B cell (primary cell): ENCODE measurements around the gene MSH5. TPM values are rescaled to one million over a fixed set of nuclear protein-coding genes. Genes with fewer than 3 reads are reported as not detected.
A peak's percentile ranks its signal among the peaks of the same experiment; 100 is the strongest.

ENCODE experiments used
- ATAC-seq: fragments of 200-7000 bp; cut with Tn5 transposase; one replicate; pipeline ENCODE4 v1.10.0; 2021; ENCODE audit warnings: low read depth, mild to moderate bottlenecking, moderate number of reproducible peaks, moderate library complexity
- CTCF ChIA-PET: fragments of 350-600 bp; sonication (Branson Sonifier 250); formaldehyde crosslinking; loops from one replicate; lab custom pipeline; 2021; ENCODE audit warnings: antibody characterized with exemption, inconsistent platforms; lab: Charles Lee
- POLR2A ChIA-PET: fragments of 350-600 bp; sonication (Branson Sonifier 250); formaldehyde crosslinking; loops from one replicate; lab custom pipeline; 2021; ENCODE audit warnings: antibody characterized with exemption; lab: Charles Lee
- DNase-seq: peaks from one replicate; pipeline ENCODE4 v3.0.0; 2013
- H2AFZ ChIP-seq: 2 replicates; pipeline ENCODE4 v1.6.1; 2012; ENCODE audit warnings: mild to moderate bottlenecking, low read depth, low read length; ENCODE audit not compliant: insufficient read depth, poor library complexity, severe bottlenecking
- H3K27ac ChIP-seq, 2 donors: 1 replicate in 1 of 2; 2 replicates in 1 of 2; pipeline ENCODE4 v1.5.1; 2012 to 2013; ENCODE audit warnings: low read length in 2 of 2, mild to moderate bottlenecking in 2 of 2, moderate library complexity in 1 of 2
- H3K27me3 ChIP-seq, 4 experiments: fragments of 200-600 bp in 1 of 4; sonication (generic) in 1 of 4; replicated peaks in 1 of 4; 1 replicate in 2 of 4; 2 replicates in 2 of 4; pipeline versions ENCODE4 v1.6.1 to v1.7.0; 2013 to 2016; ENCODE audit warnings: low read length in 3 of 4, mild to moderate bottlenecking in 2 of 4, mixed read lengths in 1 of 4, moderate library complexity in 1 of 4; ENCODE audit not compliant: insufficient read depth in 4 of 4, control insufficient read depth in 3 of 4; ENCODE audit errors: control extremely low read depth in 1 of 4
- H3K36me3 ChIP-seq, 2 experiments: replicated peaks in 1 of 2; 1 replicate in 1 of 2; 2 replicates in 1 of 2; pipeline versions ENCODE4 v1.6.1 to v1.7.1; 2013; ENCODE audit warnings: low read length in 1 of 2; ENCODE audit not compliant: insufficient read depth in 2 of 2, control insufficient read depth in 1 of 2; ENCODE audit errors: control extremely low read depth in 1 of 2, extremely low read depth in 1 of 2
- H3K4me1 ChIP-seq, 2 donors: fragments of 200-600 bp in 1 of 2; sonication (generic) in 1 of 2; 1 replicate in 1 of 2; 2 replicates in 1 of 2; pipeline versions ENCODE4 v1.5.1 to v1.6.1; 2013 to 2017; ENCODE audit warnings: low read length in 2 of 2; ENCODE audit not compliant: control insufficient read depth in 2 of 2, insufficient read depth in 2 of 2
- H3K4me2 ChIP-seq: replicated peaks from 2 replicates; pipeline ENCODE3; 2012; ENCODE audit warnings: mild to moderate bottlenecking, low read depth, low read length; ENCODE audit not compliant: poor library complexity, severe bottlenecking
- H3K4me3 ChIP-seq, 5 experiments: fragments of 200-600 bp in 1 of 5; sonication (generic) in 1 of 5; 1 replicate in 3 of 5; 2 replicates in 2 of 5; pipeline versions ENCODE4 v1.5.1 to v1.7.0; 2011 to 2016; ENCODE audit warnings: low read length in 4 of 5, mild to moderate bottlenecking in 4 of 5, low read depth in 2 of 5, control low read depth in 1 of 5, moderate library complexity in 1 of 5; ENCODE audit not compliant: insufficient read depth in 1 of 5; ENCODE audit errors: control extremely low read depth in 1 of 5, extremely low read depth in 1 of 5
- H3K79me2 ChIP-seq: fragments of 200-600 bp; sonication (generic); one replicate; pipeline ENCODE4 v1.6.0; 2016; ENCODE audit warnings: low read length; ENCODE audit not compliant: control insufficient read depth, insufficient read depth
- H3K9ac ChIP-seq: fragments of 200-600 bp; sonication (generic); 2 replicates; pipeline ENCODE4 v1.6.1; 2017; ENCODE audit warnings: mild to moderate bottlenecking, low read length, moderate library complexity
- H3K9me3 ChIP-seq, 3 donors: one replicate each; pipeline versions ENCODE4 v1.6.1 to v1.7.1; 2013; ENCODE audit warnings: low read length in 2 of 3; ENCODE audit not compliant: control insufficient read depth in 2 of 3, insufficient read depth in 1 of 3; ENCODE audit errors: control extremely low read depth in 1 of 3
- H4K20me1 ChIP-seq: 2 replicates; pipeline ENCODE4 v1.6.0; 2012; ENCODE audit warnings: mild to moderate bottlenecking, low read length; ENCODE audit not compliant: insufficient read depth, control insufficient read depth, poor library complexity, severe bottlenecking
- H3K27ac Mint-ChIP-seq: one replicate; pipeline ENCODE4 v1.8.0; 2021; ENCODE audit warnings: mixed read lengths
- H3K27me3 Mint-ChIP-seq: one replicate; pipeline ENCODE4 v1.8.0; 2021; ENCODE audit warnings: mixed read lengths
- H3K4me1 Mint-ChIP-seq: one replicate; pipeline ENCODE4 v1.8.0; 2021; ENCODE audit warnings: mixed read lengths
- H3K4me3 Mint-ChIP-seq: one replicate; pipeline ENCODE4 v1.8.0; 2021; ENCODE audit warnings: mixed read lengths
- H3K9me3 Mint-ChIP-seq: one replicate; pipeline ENCODE4 v1.8.0; 2022; ENCODE audit warnings: mixed read lengths; ENCODE audit not compliant: insufficient read depth
- EZH2 ChIP-seq: IDR thresholded peaks from 2 replicates; pipeline ENCODE4 v1.6.1; 2012; ENCODE audit warnings: borderline replicate concordance, low read depth, mild to moderate bottlenecking, moderate library complexity, low read length; ENCODE audit not compliant: insufficient read depth, poor library complexity, severe bottlenecking
- WGBS: methylation state at CpG from one replicate; pipeline ENCODE4 v1.1.5; 2013; ENCODE audit warnings: missing lambda C conversion rate; ENCODE audit not compliant: insufficient coverage; 5-methylcytosine and 5-hydroxymethylcytosine counted together
- intact Hi-C: fragments of 100-400 bp; cut with micrococcal nuclease; formaldehyde crosslinking; loops from one replicate; pipeline ENCODE4 v1.10.0; 2022
- polyA plus RNA-seq: library from polyadenylated mRNA; depleted of rRNA; stranded (reverse); fragments of >200 nt; gene quantifications from 2 replicates; pipeline ENCODE4 v1.2.3, GENCODE V29; 2012
- total RNA-seq, 2 donors: library from RNA; stranded (reverse); fragments of 120-200 nt in 1 of 2; gene quantifications; 1 replicate in 1 of 2; 2 replicates in 1 of 2; pipeline versions ENCODE4 v1.2.3 to v1.2.4, GENCODE V29; 2013 to 2022
- TF ChIP-seq, protein P1 (sequence below): fragments of 200-600 bp; IDR thresholded peaks from one replicate; pipeline ENCODE4 v1.8.0; 2022; ENCODE audit warnings: antibody characterized with exemption, mild to moderate bottlenecking

Gene MSH5
- total and polyA plus RNA-seq, 2 donors (not counting 1 experiment from before 2014, with no cell fraction given), result 49.9 to 51.6 TPM

DNA sequence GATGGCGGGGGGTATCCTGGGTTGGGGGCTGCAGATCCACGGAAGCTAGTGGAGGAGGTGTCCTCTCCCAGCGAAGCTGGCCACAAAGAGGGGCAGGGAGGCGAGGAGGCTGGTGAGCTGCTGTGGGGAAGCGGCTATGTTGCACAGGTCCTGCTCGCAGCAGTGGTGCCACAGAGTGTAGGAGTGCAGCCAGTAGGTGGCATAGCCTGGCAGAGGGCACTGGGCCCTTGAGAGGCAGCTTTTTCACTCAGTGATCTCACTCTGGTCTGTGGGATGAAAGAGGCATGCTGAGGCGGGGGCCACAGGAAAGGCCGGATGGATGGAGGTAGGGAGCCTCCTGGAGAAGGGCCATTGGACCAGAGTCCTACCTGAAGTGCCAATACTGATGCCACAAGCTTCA lies 27.5 kb upstream of the MSH5 start:
- TF ChIP-seq, protein P1, sequence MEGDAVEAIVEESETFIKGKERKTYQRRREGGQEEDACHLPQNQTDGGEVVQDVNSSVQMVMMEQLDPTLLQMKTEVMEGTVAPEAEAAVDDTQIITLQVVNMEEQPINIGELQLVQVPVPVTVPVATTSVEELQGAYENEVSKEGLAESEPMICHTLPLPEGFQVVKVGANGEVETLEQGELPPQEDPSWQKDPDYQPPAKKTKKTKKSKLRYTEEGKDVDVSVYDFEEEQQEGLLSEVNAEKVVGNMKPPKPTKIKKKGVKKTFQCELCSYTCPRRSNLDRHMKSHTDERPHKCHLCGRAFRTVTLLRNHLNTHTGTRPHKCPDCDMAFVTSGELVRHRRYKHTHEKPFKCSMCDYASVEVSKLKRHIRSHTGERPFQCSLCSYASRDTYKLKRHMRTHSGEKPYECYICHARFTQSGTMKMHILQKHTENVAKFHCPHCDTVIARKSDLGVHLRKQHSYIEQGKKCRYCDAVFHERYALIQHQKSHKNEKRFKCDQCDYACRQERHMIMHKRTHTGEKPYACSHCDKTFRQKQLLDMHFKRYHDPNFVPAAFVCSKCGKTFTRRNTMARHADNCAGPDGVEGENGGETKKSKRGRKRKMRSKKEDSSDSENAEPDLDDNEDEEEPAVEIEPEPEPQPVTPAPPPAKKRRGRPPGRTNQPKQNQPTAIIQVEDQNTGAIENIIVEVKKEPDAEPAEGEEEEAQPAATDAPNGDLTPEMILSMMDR, result peak; percentile 42
- no peak for TF ChIP-seq EZH2
- H3K4me3 Mint-ChIP-seq, result no peak overlapping the region
- POLR2A ChIA-PET, result interaction anchor here (0.6 kb wide), 3 partner anchors 29 to 138 kb away, joined by 3 to 13 read pairs (median 7); no protein-coding TSS in a partner anchor
- Histone ChIP-seq H3K4me2 (no peak overlapping the region), H3K9me3 (no peaks in the 10 kb centered on the region), H3K27ac (no peak overlapping the region), H3K79me2 (no peaks in the 10 kb centered on the region), H4K20me1 (no peaks in the 10 kb centered on the region), H3K36me3 (no peaks in the 10 kb centered on the region), H3K9ac (no peak overlapping the region), H3K4me1 (peaks cover 10 to 16% of the 10 kb centered on the region in 2 donors), H3K27me3 (peaks cover 0 to 6% (median 0%) of the 10 kb centered on the region in 4 experiments), H2AFZ (no peak overlapping the region), H3K4me3 (no peak overlapping the region)
- 70% methylated on average over 8 of the region's 8 CpGs for WGBS
- peak; percentile 71 for ATAC-seq
- H3K4me1 Mint-ChIP-seq, result peaks cover 14% of the 10 kb centered on the region
- no peaks in the 10 kb centered on the region for H3K9me3 Mint-ChIP-seq
- peak; percentile 54 for DNase-seq
- no peak overlapping the region for H3K27ac Mint-ChIP-seq
- H3K27me3 Mint-ChIP-seq, result peaks cover 3% of the 10 kb centered on the region
- intact Hi-C loops, result no loop called here
- CTCF ChIA-PET, result interaction anchor here (0.7 to 3.3 kb wide), 14 partner anchors 9 to 211 kb away, joined by 3 to 17 read pairs (median 4); partner anchors contain the start of genes ABHD16A, DDAH2, MSH5 and ZBTB12

DNA sequence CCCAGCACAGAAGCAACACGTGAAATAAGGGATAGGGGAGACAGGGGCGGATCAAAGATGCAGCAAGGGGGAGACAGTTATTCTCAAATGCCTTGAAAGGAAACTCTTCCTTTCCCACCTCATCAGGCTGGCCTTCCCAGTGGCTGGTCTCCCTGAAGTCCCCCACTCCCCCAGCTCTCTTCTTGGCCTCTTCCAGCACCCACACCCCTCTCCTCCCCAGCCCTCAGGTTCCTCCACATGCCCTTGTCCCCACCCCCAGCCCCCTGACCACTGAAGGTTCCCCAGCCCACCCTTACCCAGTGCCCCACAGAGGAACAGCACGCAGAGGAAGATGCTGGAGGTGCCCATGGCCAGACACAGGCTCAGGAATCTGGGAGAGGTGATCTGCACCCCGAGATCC lies 26.3 kb upstream of the MSH5 start:
- Mint-ChIP-seq H3K4me1 (peaks cover 14% of the 10 kb centered on the region), H3K9me3 (no peaks in the 10 kb centered on the region), H3K27ac (no peak overlapping the region), H3K27me3 (peaks cover 3% of the 10 kb centered on the region), H3K4me3 (no peak overlapping the region)
- peaks cover 0 to 6% (median 0%) of the 10 kb centered on the region in 4 experiments for H3K27me3 ChIP-seq
- POLR2A ChIA-PET, result no interaction called here
- H3K4me1 ChIP-seq, result peaks cover 10 to 16% of the 10 kb centered on the region in 2 donors
- H3K4me3 ChIP-seq, result no peak overlapping the region
- H3K9ac ChIP-seq, result no peak overlapping the region
- ATAC-seq, result no peak
- no peaks in the 10 kb centered on the region for H3K9me3 ChIP-seq
- no peak for TF ChIP-seq EZH2
- TF ChIP-seq, protein P1, result no peak
- no peaks in the 10 kb centered on the region for H3K36me3 ChIP-seq
- DNase-seq, result no peak
- intact Hi-C loops, result no loop called here
- H3K27ac ChIP-seq, result no peak overlapping the region
- H3K79me2 ChIP-seq, result no peaks in the 10 kb centered on the region
- no peaks in the 10 kb centered on the region for H4K20me1 ChIP-seq
- CTCF ChIA-PET, result interaction anchor here (1.8 to 3.3 kb wide), 2 partner anchors 56 to 101 kb away, joined by 3 to 10 read pairs; no protein-coding TSS in a partner anchor
- no peak overlapping the region for H3K4me2 ChIP-seq
- H2AFZ ChIP-seq, result no peak overlapping the region
- WGBS, result 84% methylated on average over 4 of the region's 4 CpGs
